Panc1 (cell line): Measurements from ENCODE around the gene ARHGAP32. TPM values are rescaled to one million over a fixed set of nuclear protein-coding genes. Genes with fewer than 3 reads are reported as not detected.

ENCODE experiments used
- ATAC-seq: fragments of 200-7000 bp; cut with Tn5 transposase; 2 replicates; pipeline ENCODE4 v1.9.1; 2020; ENCODE audit warnings: mild to moderate bottlenecking, moderate library complexity
- BruUV-seq: library from RNA; stranded (reverse); fragments of 400-500 nt; replicated peaks from 2 replicates; lab custom pipeline; 2021; lab: Mats Ljungman, UMichigan
- CTCF ChIA-PET: fragments of 300-600 bp; sonication (Branson Sonifier 250); formaldehyde crosslinking; loops from one replicate; lab custom pipeline; 2022; ENCODE audit warnings: antibody characterized with exemption; lab: Charles Lee
- POLR2A ChIA-PET: fragments of 300-600 bp; sonication (Branson Sonifier 250); formaldehyde crosslinking; loops from one replicate; lab custom pipeline; 2022; ENCODE audit warnings: antibody characterized with exemption; lab: Charles Lee
- DNase-seq: peaks from one replicate; pipeline ENCODE4 v3.0.0-alpha.2; 2010; ENCODE audit warnings: low read depth, low spot score
- H3K27ac ChIP-seq: 2 replicates; pipeline ENCODE4 v1.5.1; 2011; ENCODE audit warnings: mild to moderate bottlenecking, low read length, inconsistent platforms
- H3K27me3 ChIP-seq: fragments of 200-500 bp; sonication (Bioruptor generic); 2 replicates; pipeline ENCODE4 v1.6.0; 2014; ENCODE audit warnings: low read length, inconsistent platforms; ENCODE audit not compliant: control insufficient read depth, insufficient read depth
- H3K36me3 ChIP-seq: fragments of 200-500 bp; sonication (Bioruptor generic); 2 replicates; pipeline ENCODE4 v1.5.1; 2014; ENCODE audit warnings: inconsistent platforms, mild to moderate bottlenecking, low read length, moderate library complexity; ENCODE audit not compliant: control insufficient read depth, insufficient read depth
- H3K4me1 ChIP-seq: 2 replicates; pipeline ENCODE4 v1.5.1; 2011; ENCODE audit warnings: inconsistent platforms, mild to moderate bottlenecking, low read length, moderate library complexity; ENCODE audit not compliant: control insufficient read depth, insufficient read depth
- H3K4me3 ChIP-seq, 2 experiments: 2 replicates each; pipeline ENCODE4 v1.5.1; 2011 to 2012; ENCODE audit warnings: low read depth in 2 of 2, low read length in 2 of 2, mild to moderate bottlenecking in 2 of 2, inconsistent platforms in 1 of 2, moderate library complexity in 1 of 2
- H3K9me3 ChIP-seq: fragments of 200-500 bp; sonication (Bioruptor generic); 2 replicates; pipeline ENCODE4 v1.5.1; 2014; ENCODE audit warnings: low read depth, mild to moderate bottlenecking, inconsistent platforms, low read length, moderate library complexity; ENCODE audit not compliant: control insufficient read depth, insufficient read depth
- CTCF ChIP-seq: fragments of 450-650 bp; IDR thresholded peaks from 2 replicates; pipeline ENCODE4 v1.5.1; 2017; ENCODE audit warnings: mild to moderate bottlenecking
- POLR2AphosphoS5 ChIP-seq: IDR thresholded peaks from 2 replicates; pipeline ENCODE4 v1.6.1; 2012; ENCODE audit warnings: mild to moderate bottlenecking, low read depth, low read length, moderate library complexity
- REST ChIP-seq, 2 experiments: IDR thresholded peaks; 2 replicates each; pipeline ENCODE4 v1.6.1; 2011 to 2012; ENCODE audit warnings: low read depth in 2 of 2, control low read depth in 1 of 2, low read length in 1 of 2, mild to moderate bottlenecking in 1 of 2, moderate library complexity in 1 of 2; ENCODE audit not compliant: insufficient read depth in 1 of 2
- SIN3A ChIP-seq: IDR thresholded peaks from 2 replicates; pipeline ENCODE4 v1.6.1; 2012; ENCODE audit warnings: low read depth, mild to moderate bottlenecking, low read length, moderate library complexity, borderline replicate concordance; ENCODE audit not compliant: insufficient read depth
- TCF7L2 ChIP-seq: IDR thresholded peaks from 2 replicates; pipeline ENCODE4 v1.6.1; 2011; ENCODE audit warnings: mild to moderate bottlenecking, low read depth, low read length, inconsistent platforms
- in situ Hi-C: cut with HindIII; loops from 2 replicates; pipeline ENCODE4 v1.10.0; 2016; ENCODE audit warnings: low sequenced_read_pairs, low pct_unique_long_range_greater_than_20kb
- intact Hi-C: fragments of 100-400 bp; cut with micrococcal nuclease; formaldehyde crosslinking; loops from one replicate; pipeline ENCODE4 v1.10.0; 2022; ENCODE audit not compliant: unreplicated experiment
- total RNA-seq: library from RNA; stranded (reverse); gene quantifications from one replicate; pipeline ENCODE4 v1.2.1, GENCODE V29; 2021; ENCODE audit not compliant: unreplicated experiment

Gene ARHGAP32
- total RNA-seq, 1 experiment from 2014 or later, result 44.6 TPM

GRCh38 chr11:128955636-128956035, 236.5 kb downstream of the ARHGAP32 start:
- ChIA-PET POLR2A (no interaction called here), CTCF (interaction anchor here (0.6 to 2.2 kb wide), 2 partner anchors 70 to 74 kb away, joined by 7 to 53 read pairs; no protein-coding TSS in a partner anchor)
- Histone ChIP-seq H3K27me3 (no peaks in the 10 kb centered on the region), H3K4me1 (no peaks in the 10 kb centered on the region), H3K27ac (no peak overlapping the region), H3K36me3 (no peaks in the 10 kb centered on the region), H3K4me3 (no peak overlapping the region), H3K9me3 (no peaks in the 10 kb centered on the region)
- in situ Hi-C loops, result no loop called here
- DNase-seq, result no peak
- intact Hi-C loops, result loop anchor here (1.0 to 10.0 kb wide), 2 partner anchors 71 to 379 kb away; no protein-coding TSS in a partner anchor
- no TSS peak for BruUV-seq
- ATAC-seq, result no peak
- TF ChIP-seq CTCF, result no peak
- TF ChIP-seq SIN3A, result no peak
- no peak for TF ChIP-seq REST (IDR thresholded peaks at IDR 0.05; ENCODE audit: insufficient read depth in 1 of 2, low read depth in 2 of 2, low read length in 1 of 2)
- TF ChIP-seq POLR2AphosphoS5, result no peak
- no peak for TF ChIP-seq TCF7L2

- CTCF ChIA-PET, result no interaction called here
Measured at GRCh38 chr11:128953151-128953550, 239.0 kb downstream of the ARHGAP32 start.

More at GRCh38 chr11:128953151-128953550, 239.0 kb downstream of the ARHGAP32 start:
- Histone ChIP-seq H3K27ac (no peak overlapping the region), H3K9me3 (no peaks in the 10 kb centered on the region), H3K4me3 (no peak overlapping the region), H3K36me3 (no peaks in the 10 kb centered on the region), H3K4me1 (no peaks in the 10 kb centered on the region), H3K27me3 (no peaks in the 10 kb centered on the region)
- TF ChIP-seq CTCF (no peak), SIN3A (no peak), TCF7L2 (no peak), REST (IDR thresholded peaks at IDR 0.05; ENCODE audit: insufficient read depth in 1 of 2, low read depth in 2 of 2, low read length in 1 of 2) (no peak), POLR2AphosphoS5 (no peak)
- ATAC-seq (no peak), DNase-seq (no peak)
- intact Hi-C loops, result loop anchor here (10.0 kb wide), 1 partner anchor 382 kb away; no protein-coding TSS in a partner anchor
- in situ Hi-C loops, result no loop called here
- POLR2A ChIA-PET, result no interaction called here
- no TSS peak for BruUV-seq
